HCT116 (cell line): ENCODE data around the gene SLC25A21. TPM values are rescaled to one million over a fixed set of nuclear protein-coding genes. Genes with fewer than 3 reads are reported as not detected.
"Not testable (repeated sequence)": the region's sequence is repeated elsewhere in the genome, so short reads cannot be mapped to it uniquely, and the experiment has no call there.

ENCODE experiments used
- ATAC-seq: fragments of 200-7000 bp; cut with Tn5 transposase; 2 replicates; pipeline ENCODE4 v1.9.1; 2020; ENCODE audit warnings: mild to moderate bottlenecking, moderate library complexity
- BruUV-seq: library from RNA; stranded (reverse); fragments of 400-500 nt; replicated peaks from 2 replicates; lab custom pipeline; 2021; lab: Mats Ljungman, UMichigan
- CTCF ChIA-PET: fragments of 300-600 bp; sonication (Branson Sonifier 250); formaldehyde crosslinking; loops from one replicate; lab custom pipeline; 2021; ENCODE audit warnings: antibody characterized with exemption; lab: Charles Lee
- POLR2A ChIA-PET: fragments of 300-600, 350-600 bp; sonication (Branson Sonifier 250); formaldehyde crosslinking; loops from one replicate; lab custom pipeline; 2021; ENCODE audit warnings: antibody characterized with exemption; lab: Charles Lee
- RAD21 ChIA-PET, 2 experiments: fragments of 300-600 bp; sonication (Branson Sonifier 250); formaldehyde crosslinking; loops; one replicate each; lab custom pipeline; 2023; ENCODE audit warnings: low total read pairs in 2 of 2; ENCODE audit not compliant: uncharacterized antibody in 2 of 2, unreplicated experiment in 2 of 2, low non-redundant PET in 1 of 2; lab: Charles Lee
- DNase-seq: peaks from one replicate; pipeline ENCODE4 v3.0.0-alpha.2; 2010; ENCODE audit warnings: low read depth, low spot score
- H2AFZ ChIP-seq: fragments of 200-600 bp; shearing (Covaris generic), sonication (generic); 2 replicates; pipeline ENCODE4 v1.6.1; 2017; ENCODE audit warnings: low read depth, mixed run types, mixed read lengths, antibody characterized with exemption, low read length; ENCODE audit not compliant: poor library complexity, severe bottlenecking
- H3K27ac ChIP-seq: 2 replicates; pipeline ENCODE4 v1.5.1; 2012; ENCODE audit warnings: low read depth, low read length
- H3K27me3 ChIP-seq: fragments of 200-600 bp; sonication (generic); 2 replicates; pipeline ENCODE4 v1.6.1; 2016; ENCODE audit warnings: mixed run types, low read length, mixed read lengths; ENCODE audit not compliant: insufficient read depth
- H3K36me3 ChIP-seq, 2 experiments: fragments of 200-500 bp in 1 of 2; fragments of 200-600 bp in 1 of 2; sonication (Bioruptor generic) in 1 of 2; sonication (generic) in 1 of 2; 2 replicates each; pipeline versions ENCODE4 v1.5.1 to v1.6.1; 2014 to 2016; ENCODE audit warnings: low read length in 2 of 2, inconsistent platforms in 1 of 2, mixed read lengths in 1 of 2, mixed run types in 1 of 2; ENCODE audit not compliant: insufficient read depth in 2 of 2, control insufficient read depth in 1 of 2
- H3K4me1 ChIP-seq, 2 experiments: fragments of 200-600 bp in 1 of 2; sonication (generic) in 1 of 2; 2 replicates each; pipeline versions ENCODE4 v1.5.1 to v1.6.1; 2012 to 2017; ENCODE audit warnings: low read length in 2 of 2, inconsistent platforms in 1 of 2, mild to moderate bottlenecking in 1 of 2, mixed read lengths in 1 of 2, mixed run types in 1 of 2, moderate library complexity in 1 of 2; ENCODE audit not compliant: insufficient read depth in 2 of 2, control insufficient read depth in 1 of 2
- H3K4me2 ChIP-seq: fragments of 200-600 bp; sonication (generic); 2 replicates; pipeline ENCODE4 v1.6.1; 2017; ENCODE audit warnings: mixed run types, low read length, mixed read lengths
- H3K4me3 ChIP-seq, 2 experiments: fragments of 200-600 bp in 1 of 2; sonication (generic) in 1 of 2; replicated peaks in 1 of 2; 2 replicates each; pipeline ENCODE4 v1.5.1; 2011 to 2016; ENCODE audit warnings: low read length in 2 of 2, control low read depth in 1 of 2, low read depth in 1 of 2, mild to moderate bottlenecking in 1 of 2, mixed read lengths in 1 of 2, mixed run types in 1 of 2
- H3K79me2 ChIP-seq: fragments of 200-600 bp; sonication (generic); 2 replicates; pipeline ENCODE4 v1.6.1; 2017; ENCODE audit warnings: mild to moderate bottlenecking, mixed run types, low read length, moderate library complexity, mixed read lengths; ENCODE audit not compliant: insufficient read depth
- H3K9ac ChIP-seq: fragments of 200-600 bp; sonication (generic); 2 replicates; pipeline ENCODE4 v1.6.1; 2016; ENCODE audit warnings: low read length, mixed read lengths
- H3K9me2 ChIP-seq: fragments of 200-600 bp; sonication (generic), shearing (Covaris generic); 2 replicates; pipeline ENCODE4 v1.6.1; 2017; ENCODE audit warnings: mixed run types, mild to moderate bottlenecking, moderate library complexity; ENCODE audit not compliant: insufficient read depth
- H3K9me3 ChIP-seq, 2 experiments: fragments of 200-500 bp in 1 of 2; fragments of 200-600 bp in 1 of 2; sonication (Bioruptor generic) in 1 of 2; sonication (generic) in 1 of 2; 2 replicates each; pipeline ENCODE4 v1.6.1; 2014 to 2017; ENCODE audit warnings: low read length in 2 of 2, mixed read lengths in 2 of 2, inconsistent platforms in 1 of 2, low read depth in 1 of 2, mild to moderate bottlenecking in 1 of 2, mixed run types in 1 of 2, moderate library complexity in 1 of 2; ENCODE audit not compliant: control insufficient read depth in 1 of 2, insufficient read depth in 1 of 2
- H4K20me1 ChIP-seq: fragments of 200-600 bp; sonication (generic), shearing (Covaris generic); 2 replicates; pipeline ENCODE4 v1.6.1; 2017; ENCODE audit warnings: mixed run types, mild to moderate bottlenecking, moderate library complexity; ENCODE audit not compliant: insufficient read depth
- ATF3 ChIP-seq: IDR thresholded peaks from 2 replicates; pipeline ENCODE4 v1.6.1; 2012
- EGR1 ChIP-seq: IDR thresholded peaks from 2 replicates; pipeline ENCODE4 v1.6.1; 2012; ENCODE audit warnings: low read depth
- EZH2phosphoT487 ChIP-seq: fragments of 200-600 bp; IDR thresholded peaks from 2 replicates; pipeline ENCODE4 v1.6.1; 2018; ENCODE audit warnings: antibody characterized with exemption, borderline replicate concordance
- FOSL1 ChIP-seq: IDR thresholded peaks from 2 replicates; pipeline ENCODE4 v1.6.1; 2012; ENCODE audit warnings: low read depth
- JUND ChIP-seq: IDR thresholded peaks from 2 replicates; pipeline ENCODE4 v1.6.1; 2012
- POLR2A ChIP-seq: IDR thresholded peaks from 2 replicates; pipeline ENCODE4 v1.7.0; 2011; ENCODE audit warnings: borderline replicate concordance; ENCODE audit not compliant: insufficient read depth, insufficient read length; ENCODE audit errors: extremely low read depth
- RAD21 ChIP-seq: IDR thresholded peaks from 2 replicates; pipeline ENCODE4 v1.6.1; 2012; ENCODE audit warnings: low read depth, mild to moderate bottlenecking
- REST ChIP-seq: IDR thresholded peaks from 2 replicates; pipeline ENCODE4 v1.6.1; 2012; ENCODE audit warnings: low read depth
- SIN3A ChIP-seq: IDR thresholded peaks from 2 replicates; pipeline ENCODE4 v1.6.1; 2012; ENCODE audit warnings: low read depth
- TCF7L2 ChIP-seq: IDR thresholded peaks from 2 replicates; pipeline ENCODE4 v1.7.0; 2011; ENCODE audit warnings: borderline replicate concordance, inconsistent platforms; ENCODE audit not compliant: insufficient read depth, insufficient read length; ENCODE audit errors: extremely low read depth
- ZFX ChIP-seq: fragments of 450-650 bp; IDR thresholded peaks from 2 replicates; pipeline ENCODE4 v1.6.1; 2017
- ZNF274 ChIP-seq: fragments of 200-500 bp; sonication (Bioruptor generic); IDR thresholded peaks from 2 replicates; pipeline ENCODE4 v1.6.1; 2014; ENCODE audit warnings: mild to moderate bottlenecking, low read depth, low read length, inconsistent platforms
- intact Hi-C: fragments of 100-400 bp; cut with micrococcal nuclease; formaldehyde crosslinking; loops from 2 replicates; pipeline ENCODE4 v1.10.0; 2022
- total RNA-seq: library from RNA; stranded (reverse); gene quantifications from one replicate; pipeline ENCODE4 v1.2.1, GENCODE V29; 2021; ENCODE audit not compliant: unreplicated experiment

Gene SLC25A21
- total RNA-seq, 1 experiment from 2014 or later, result 3.5 TPM

GRCh38 chr14:36901861-36902260 is 270.5 kb downstream of the SLC25A21 start:
- RAD21 ChIA-PET, result no interaction called here
- Histone ChIP-seq H2AFZ (no peak overlapping the region), H3K27me3 (no peaks in the 10 kb centered on the region), H3K9ac (no peak overlapping the region), H3K36me3 (no peaks in the 10 kb centered on the region), H3K27ac (no peak overlapping the region), H3K4me2 (no peak overlapping the region), H3K4me1 (no peaks in the 10 kb centered on the region), H3K9me3 (no peaks in the 10 kb centered on the region), H3K4me3 (no peak overlapping the region), H4K20me1 (no peaks in the 10 kb centered on the region), H3K79me2 (no peaks in the 10 kb centered on the region), H3K9me2 (no peaks in the 10 kb centered on the region)
- POLR2A ChIA-PET, result no interaction called here
- intact Hi-C loops, result no loop called here
- no TSS peak for BruUV-seq
- CTCF ChIA-PET, result no interaction called here
- ATAC-seq (no peak), DNase-seq (no peak)
- TF ChIP-seq SIN3A, result no peak

- H3K79me2 ChIP-seq, result no peaks in the 10 kb centered on the region
- no peaks in the 10 kb centered on the region for H3K36me3 ChIP-seq
- H3K9me2 ChIP-seq, result no peaks in the 10 kb centered on the region
- no peaks in the 10 kb centered on the region for H4K20me1 ChIP-seq
- H3K4me1 ChIP-seq, result no peaks in the 10 kb centered on the region
- CTCF ChIA-PET, result no interaction called here
- no TSS peak for BruUV-seq
- H3K27me3 ChIP-seq, result no peaks in the 10 kb centered on the region
- POLR2A ChIA-PET, result no interaction called here
- no peak overlapping the region for H3K9ac ChIP-seq
- RAD21 ChIA-PET, result no interaction called here
- no peak overlapping the region for H3K4me3 ChIP-seq
- no peak overlapping the region for H2AFZ ChIP-seq
- ATAC-seq, result no peak
- H3K4me2 ChIP-seq, result no peak overlapping the region
- TF ChIP-seq POLR2A, result no peak
- no peak for TF ChIP-seq RAD21
- TF ChIP-seq TCF7L2, result no peak
- TF ChIP-seq ATF3, result no peak
- TF ChIP-seq ZNF274, result no peak
- TF ChIP-seq REST, result no peak
- TF ChIP-seq FOSL1, result no peak
- no peak for TF ChIP-seq EGR1
- no peak for TF ChIP-seq ZFX
- no peak for TF ChIP-seq EZH2phosphoT487
- no peak for TF ChIP-seq JUND
- TF ChIP-seq, all 23 proteins: peak for 0
- no peak for DNase-seq
- Histone ChIP-seq H3K9me3 (no peaks in the 10 kb centered on the region), H3K27ac (no peak overlapping the region)
- intact Hi-C loops, result no loop called here
These were observed 271.6 kb downstream of the SLC25A21 start for GRCh38 chr14:36900846-36901245.

GRCh38 chr14:36896300-36896699 is 276.1 kb downstream of the SLC25A21 start:
- BruUV-seq, ATAC-seq, H3K27me3 ChIP-seq, RAD21 ChIA-PET, DNase-seq, H3K4me3 ChIP-seq, H3K4me2 ChIP-seq, H4K20me1 ChIP-seq, H3K9me3 ChIP-seq, H3K27ac ChIP-seq, CTCF ChIA-PET, H3K9ac ChIP-seq, H3K79me2 ChIP-seq, POLR2A ChIA-PET, H3K4me1 ChIP-seq, H3K9me2 ChIP-seq, H3K36me3 ChIP-seq, intact Hi-C loops, H2AFZ ChIP-seq: not testable (repeated sequence)
